Astrocyte (in vitro differentiated cells and primary cell): ENCODE results near the gene CLDN12. TPM values are rescaled to one million over a fixed set of nuclear protein-coding genes. Genes with fewer than 3 reads are reported as not detected.
A peak's percentile ranks its signal among the peaks of the same experiment; 100 is the strongest.

Experiments
- DNase-seq: peaks from one replicate; pipeline ENCODE4 v3.0.0-alpha.2; 2010; ENCODE audit warnings: low read depth
- FAIRE-seq: peaks from 2 replicates; lab custom pipeline; 2011; peaks lifted over from hg19 to GRCh38; lab: Jason Lieb, UNC
- H2AFZ ChIP-seq: 2 replicates; pipeline ENCODE4 v1.6.0; 2012; ENCODE audit warnings: low read depth, low read length, inconsistent platforms
- H3K27ac ChIP-seq: 2 replicates; pipeline ENCODE4 v1.5.1; 2011; ENCODE audit warnings: low read depth, low read length, inconsistent platforms
- H3K27me3 ChIP-seq: 2 replicates; pipeline ENCODE4 v1.6.0; 2011; ENCODE audit warnings: low read length, inconsistent platforms; ENCODE audit not compliant: insufficient read depth
- H3K36me3 ChIP-seq: 2 replicates; pipeline ENCODE4 v1.5.1; 2011; ENCODE audit warnings: low read length, inconsistent platforms; ENCODE audit not compliant: insufficient read depth
- H3K4me1 ChIP-seq: 2 replicates; pipeline ENCODE4 v1.5.1; 2011; ENCODE audit warnings: low read length, inconsistent platforms; ENCODE audit not compliant: insufficient read depth
- H3K4me2 ChIP-seq: 2 replicates; pipeline ENCODE4 v1.6.0; 2012; ENCODE audit warnings: low read length, inconsistent platforms
- H3K4me3 ChIP-seq: 2 replicates; pipeline ENCODE4 v1.5.1; 2011; ENCODE audit warnings: low read depth, mild to moderate bottlenecking, low read length, inconsistent platforms; ENCODE audit not compliant: insufficient read depth
- H3K79me2 ChIP-seq: 2 replicates; pipeline ENCODE4 v1.6.0; 2012; ENCODE audit warnings: mild to moderate bottlenecking, low read length, inconsistent platforms; ENCODE audit not compliant: insufficient read depth
- H3K9ac ChIP-seq: 2 replicates; pipeline ENCODE4 v1.6.0; 2012; ENCODE audit warnings: mild to moderate bottlenecking, low read length, inconsistent platforms
- H3K9me3 ChIP-seq: 2 replicates; pipeline ENCODE4 v1.5.1; 2012; ENCODE audit warnings: low read depth, mild to moderate bottlenecking, low read length, inconsistent platforms; ENCODE audit not compliant: insufficient read depth
- H4K20me1 ChIP-seq: 2 replicates; pipeline ENCODE4 v1.6.0; 2012; ENCODE audit warnings: low read length, inconsistent platforms; ENCODE audit not compliant: insufficient read depth
- H3K27ac Mint-ChIP-seq: one replicate; pipeline ENCODE4 v1.8.0; 2021; ENCODE audit warnings: mild to moderate bottlenecking, mixed read lengths; ENCODE audit not compliant: unreplicated experiment
- H3K27me3 Mint-ChIP-seq: one replicate; pipeline ENCODE4 v1.8.0; 2021; ENCODE audit warnings: low read depth, mixed read lengths; ENCODE audit not compliant: unreplicated experiment
- H3K36me3 Mint-ChIP-seq: one replicate; pipeline ENCODE4 v1.8.0; 2021; ENCODE audit warnings: low read depth, mixed read lengths; ENCODE audit not compliant: unreplicated experiment
- H3K4me1 Mint-ChIP-seq: one replicate; pipeline ENCODE4 v1.8.0; 2021; ENCODE audit warnings: low read depth, mixed read lengths; ENCODE audit not compliant: unreplicated experiment
- H3K4me3 Mint-ChIP-seq: one replicate; pipeline ENCODE4 v1.8.0; 2021; ENCODE audit warnings: mild to moderate bottlenecking, moderate library complexity, mixed read lengths; ENCODE audit not compliant: unreplicated experiment
- H3K9me3 Mint-ChIP-seq: one replicate; pipeline ENCODE4 v1.8.0; 2021; ENCODE audit warnings: mild to moderate bottlenecking, mixed read lengths; ENCODE audit not compliant: unreplicated experiment
- CTCF ChIP-seq: IDR thresholded peaks from 2 replicates; pipeline ENCODE4 v1.5.1; 2011; ENCODE audit warnings: low read depth, mild to moderate bottlenecking, inconsistent platforms, low read length, moderate library complexity; ENCODE audit not compliant: insufficient read depth
- EZH2 ChIP-seq: IDR thresholded peaks from 2 replicates; pipeline ENCODE4 v1.6.1; 2012; ENCODE audit warnings: mild to moderate bottlenecking, low read length, inconsistent platforms; ENCODE audit not compliant: insufficient read depth
- total RNA-seq: library from RNA; stranded (reverse); gene quantifications from 2 replicates; pipeline ENCODE4 v1.2.1, GENCODE V29; 2021

CLDN12 gene
- total RNA-seq, 1 donor from 2014 or later, result 42.8 TPM

GRCh38 chr7:90407484-90407821 is 4.2 kb downstream of the CLDN12 start:
- peaks cover 35% of the 10 kb centered on the region for H3K79me2 ChIP-seq
- FAIRE-seq, result no peak
- Mint-ChIP-seq H3K36me3 (peaks cover 9% of the 10 kb centered on the region), H3K27ac (no peak overlapping the region), H3K4me1 (peaks cover 2% of the 10 kb centered on the region), H3K4me3 (no peak overlapping the region), H3K27me3 (no peaks in the 10 kb centered on the region), H3K9me3 (no peaks in the 10 kb centered on the region)
- no peak overlapping the region for H2AFZ ChIP-seq
- peaks cover 19% of the 10 kb centered on the region for H3K36me3 ChIP-seq
- no peak overlapping the region for H3K9ac ChIP-seq
- H3K9me3 ChIP-seq, result no peaks in the 10 kb centered on the region
- H3K4me1 ChIP-seq, result peaks cover 3% of the 10 kb centered on the region
- no peaks in the 10 kb centered on the region for H3K27me3 ChIP-seq
- no peak overlapping the region for H3K4me2 ChIP-seq
- no peak overlapping the region for H3K27ac ChIP-seq
- TF ChIP-seq EZH2 (no peak), CTCF (no peak)
- H3K4me3 ChIP-seq, result no peak overlapping the region
- peaks cover 23% of the 10 kb centered on the region for H4K20me1 ChIP-seq
- DNase-seq, result no peak

- Histone ChIP-seq H3K9me3 (no peaks in the 10 kb centered on the region), H3K27me3 (no peaks in the 10 kb centered on the region), H3K27ac (no peak overlapping the region), H3K4me3 (no peak overlapping the region), H3K4me2 (no peak overlapping the region), H4K20me1 (peaks cover 30% of the 10 kb centered on the region), H3K9ac (no peak overlapping the region), H3K4me1 (peaks cover 3% of the 10 kb centered on the region), H2AFZ (no peak overlapping the region), H3K79me2 (peaks cover 42% of the 10 kb centered on the region), H3K36me3 (peaks cover 23% of the 10 kb centered on the region)
- Mint-ChIP-seq H3K27ac (no peak overlapping the region), H3K27me3 (no peaks in the 10 kb centered on the region), H3K4me3 (no peak overlapping the region), H3K9me3 (no peaks in the 10 kb centered on the region), H3K4me1 (no peaks in the 10 kb centered on the region), H3K36me3 (peaks cover 14% of the 10 kb centered on the region)
- no peak for DNase-seq
- no peak for FAIRE-seq
- TF ChIP-seq CTCF, result no peak
- no peak for TF ChIP-seq EZH2
These were observed 4.9 kb downstream of the CLDN12 start for GRCh38 chr7:90408142-90408541.

- no peak for FAIRE-seq
- no peak overlapping the region for H3K27ac Mint-ChIP-seq
- TF ChIP-seq EZH2 (no peak), CTCF (no peak)
These were observed 6.4 kb downstream of the CLDN12 start for GRCh38 chr7:90409667-90410066.

More at GRCh38 chr7:90409667-90410066, 6.4 kb downstream of the CLDN12 start:
- Histone ChIP-seq H3K4me1 (no peaks in the 10 kb centered on the region), H3K36me3 (peaks cover 31% of the 10 kb centered on the region), H3K27me3 (no peaks in the 10 kb centered on the region), H3K9me3 (no peaks in the 10 kb centered on the region), H2AFZ (no peak overlapping the region), H3K4me3 (no peak overlapping the region), H3K79me2 (peaks cover 36% of the 10 kb centered on the region), H4K20me1 (peaks cover 38% of the 10 kb centered on the region), H3K27ac (no peak overlapping the region), H3K4me2 (no peak overlapping the region), H3K9ac (no peak overlapping the region)
- Mint-ChIP-seq H3K36me3 (peaks cover 14% of the 10 kb centered on the region), H3K9me3 (no peaks in the 10 kb centered on the region), H3K4me3 (no peak overlapping the region), H3K4me1 (no peaks in the 10 kb centered on the region), H3K27me3 (no peaks in the 10 kb centered on the region)
- DNase-seq, result peak; percentile 14
